Stomach (tissue), 4 donors: ENCODE measurements around the gene PHOX2A.

Experiments
- CTCF ChIP-seq, 7 experiments: fragments of 450-650 bp in 4 of 7; fragments of 200-600 bp in 3 of 7; sonication (generic) in 3 of 7; IDR thresholded peaks; one replicate each; pipeline ENCODE4 v1.5.1; 2016 to 2019; ENCODE audit warnings: antibody characterized with exemption in 7 of 7, control low read depth in 2 of 7, mild to moderate bottlenecking in 1 of 7
- EP300 ChIP-seq: sonication (generic); formaldehyde crosslinking; IDR thresholded peaks from one replicate; pipeline ENCODE4 v1.6.1; 2017; ENCODE audit warnings: antibody characterized with exemption
- POLR2A ChIP-seq, 4 donors: fragments of 450-650 bp; IDR thresholded peaks; one replicate each; pipeline ENCODE4 v1.6.1; 2016; ENCODE audit warnings: antibody characterized with exemption in 4 of 4, control low read depth in 2 of 4, mild to moderate bottlenecking in 1 of 4, moderate library complexity in 1 of 4
- POLR2AphosphoS5 ChIP-seq, 3 donors: sonication (generic); formaldehyde crosslinking; IDR thresholded peaks; one replicate each; pipeline ENCODE4 v1.6.1; 2016; ENCODE audit warnings: antibody characterized with exemption in 3 of 3

GRCh38 chr11:72232260-72233055 is 11.5 kb downstream of the PHOX2A start:
- TF ChIP-seq POLR2AphosphoS5 (IDR thresholded peaks at IDR 0.05) (no peak), CTCF (IDR thresholded peaks at IDR 0.05) (no peak), POLR2A (IDR thresholded peaks at IDR 0.05) (no peak), EP300 (no peak)
